WTC11 (cell line): ENCODE results near the gene BCO1.

ENCODE experiments used
- FOXP1 ChIP-seq: sonication (generic); formaldehyde crosslinking; IDR thresholded peaks from 2 replicates; pipeline ENCODE4 v1.8.0; 2022; ENCODE audit warnings: missing genetic modification reagents, mild to moderate bottlenecking, moderate library complexity, borderline replicate concordance
- SMAD3 ChIP-seq: sonication (generic); formaldehyde crosslinking; IDR thresholded peaks from 2 replicates; pipeline ENCODE4 v1.8.0; 2022; ENCODE audit warnings: missing genetic modification reagents, mild to moderate bottlenecking, borderline replicate concordance
- SOX15 ChIP-seq: fragments of 250-450 bp; sonication (Bioruptor Pico); IDR thresholded peaks from 2 replicates; pipeline ENCODE4 v1.9.0; 2021; ENCODE audit warnings: mild to moderate bottlenecking
- TP53 ChIP-seq: sonication (generic); formaldehyde crosslinking; IDR thresholded peaks from 2 replicates; pipeline ENCODE4 v1.8.1; 2023; ENCODE audit warnings: mild to moderate bottlenecking, missing genetic modification reagents
- ZBTB21 ChIP-seq: sonication (generic); formaldehyde crosslinking; IDR thresholded peaks from 2 replicates; pipeline ENCODE4 v1.8.1; 2023; ENCODE audit warnings: mild to moderate bottlenecking, missing genetic modification reagents, borderline replicate concordance
- TF ChIP-seq, protein P1 (sequence below): sonication (generic); formaldehyde crosslinking; IDR thresholded peaks from 2 replicates; pipeline ENCODE4 v1.8.1; 2023; ENCODE audit warnings: mild to moderate bottlenecking, missing genetic modification reagents, moderate library complexity
- TF ChIP-seq, protein P2 (sequence below): fragments of 200-600 bp; IDR thresholded peaks from 2 replicates; pipeline ENCODE4 v1.8.0; 2022; ENCODE audit warnings: antibody characterized with exemption
- TF ChIP-seq, protein P3 (sequence below): fragments of 250-450 bp; sonication (Bioruptor Pico); IDR thresholded peaks from 2 replicates; pipeline ENCODE4 v1.9.0; 2021; ENCODE audit warnings: mild to moderate bottlenecking
- TF ChIP-seq, protein P4 (sequence below): sonication (generic); formaldehyde crosslinking; IDR thresholded peaks from 2 replicates; pipeline ENCODE4 v1.8.1; 2023; ENCODE audit warnings: mild to moderate bottlenecking, moderate library complexity, missing genetic modification reagents
- TF ChIP-seq, protein P5 (sequence below): sonication (generic); formaldehyde crosslinking; IDR thresholded peaks from 2 replicates; pipeline ENCODE4 v1.8.1; 2023; ENCODE audit warnings: mild to moderate bottlenecking, missing genetic modification reagents, borderline replicate concordance

DNA sequence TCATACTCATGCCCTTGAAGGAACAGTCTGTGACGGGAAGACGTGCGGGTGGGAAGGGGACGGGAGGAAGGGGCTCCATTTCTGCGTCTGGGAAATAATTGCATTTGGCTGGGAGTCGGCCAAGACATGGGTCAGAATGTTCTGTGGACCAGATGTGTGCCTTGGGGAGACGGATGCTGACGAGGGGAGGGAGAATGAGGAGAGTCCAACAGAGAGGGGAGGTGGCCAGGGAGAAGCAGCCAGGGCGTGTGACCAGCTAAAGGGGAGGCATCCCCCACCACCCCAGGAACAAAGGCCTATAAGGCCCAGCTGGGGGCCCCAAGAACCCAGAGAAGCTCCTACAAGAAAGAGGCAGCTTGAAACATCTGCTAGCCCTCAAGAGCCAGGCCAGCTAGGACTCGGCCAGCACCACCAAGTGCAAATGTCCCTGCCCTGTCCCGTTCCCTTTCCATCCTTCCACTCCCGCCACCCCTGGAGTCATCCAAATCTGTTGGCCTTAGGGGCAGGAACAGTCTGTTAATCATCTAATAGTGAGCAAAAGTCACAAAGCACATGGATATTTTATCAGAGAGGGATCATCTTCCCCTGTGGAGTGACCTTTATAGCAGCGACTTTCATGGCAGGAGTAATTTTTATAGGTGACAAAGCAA is 42.5 kb upstream of the BCO1 start:
- TF ChIP-seq FOXP1 (CRISPR knock-in tag) = no peak
- TF ChIP-seq, protein P1, sequence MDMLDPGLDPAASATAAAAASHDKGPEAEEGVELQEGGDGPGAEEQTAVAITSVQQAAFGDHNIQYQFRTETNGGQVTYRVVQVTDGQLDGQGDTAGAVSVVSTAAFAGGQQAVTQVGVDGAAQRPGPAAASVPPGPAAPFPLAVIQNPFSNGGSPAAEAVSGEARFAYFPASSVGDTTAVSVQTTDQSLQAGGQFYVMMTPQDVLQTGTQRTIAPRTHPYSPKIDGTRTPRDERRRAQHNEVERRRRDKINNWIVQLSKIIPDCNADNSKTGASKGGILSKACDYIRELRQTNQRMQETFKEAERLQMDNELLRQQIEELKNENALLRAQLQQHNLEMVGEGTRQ (CRISPR knock-in tag) = no peak
- TF ChIP-seq TP53 (CRISPR knock-in tag) = no peak
- TF ChIP-seq, protein P2, sequence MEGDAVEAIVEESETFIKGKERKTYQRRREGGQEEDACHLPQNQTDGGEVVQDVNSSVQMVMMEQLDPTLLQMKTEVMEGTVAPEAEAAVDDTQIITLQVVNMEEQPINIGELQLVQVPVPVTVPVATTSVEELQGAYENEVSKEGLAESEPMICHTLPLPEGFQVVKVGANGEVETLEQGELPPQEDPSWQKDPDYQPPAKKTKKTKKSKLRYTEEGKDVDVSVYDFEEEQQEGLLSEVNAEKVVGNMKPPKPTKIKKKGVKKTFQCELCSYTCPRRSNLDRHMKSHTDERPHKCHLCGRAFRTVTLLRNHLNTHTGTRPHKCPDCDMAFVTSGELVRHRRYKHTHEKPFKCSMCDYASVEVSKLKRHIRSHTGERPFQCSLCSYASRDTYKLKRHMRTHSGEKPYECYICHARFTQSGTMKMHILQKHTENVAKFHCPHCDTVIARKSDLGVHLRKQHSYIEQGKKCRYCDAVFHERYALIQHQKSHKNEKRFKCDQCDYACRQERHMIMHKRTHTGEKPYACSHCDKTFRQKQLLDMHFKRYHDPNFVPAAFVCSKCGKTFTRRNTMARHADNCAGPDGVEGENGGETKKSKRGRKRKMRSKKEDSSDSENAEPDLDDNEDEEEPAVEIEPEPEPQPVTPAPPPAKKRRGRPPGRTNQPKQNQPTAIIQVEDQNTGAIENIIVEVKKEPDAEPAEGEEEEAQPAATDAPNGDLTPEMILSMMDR = no peak
- no peak for TF ChIP-seq SOX15 (CRISPR knock-in tag)
- no peak for TF ChIP-seq ZBTB21 (CRISPR knock-in tag)
- TF ChIP-seq, protein P3, sequence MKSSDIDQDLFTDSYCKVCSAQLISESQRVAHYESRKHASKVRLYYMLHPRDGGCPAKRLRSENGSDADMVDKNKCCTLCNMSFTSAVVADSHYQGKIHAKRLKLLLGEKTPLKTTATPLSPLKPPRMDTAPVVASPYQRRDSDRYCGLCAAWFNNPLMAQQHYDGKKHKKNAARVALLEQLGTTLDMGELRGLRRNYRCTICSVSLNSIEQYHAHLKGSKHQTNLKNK = no peak
- TF ChIP-seq, protein P4, sequence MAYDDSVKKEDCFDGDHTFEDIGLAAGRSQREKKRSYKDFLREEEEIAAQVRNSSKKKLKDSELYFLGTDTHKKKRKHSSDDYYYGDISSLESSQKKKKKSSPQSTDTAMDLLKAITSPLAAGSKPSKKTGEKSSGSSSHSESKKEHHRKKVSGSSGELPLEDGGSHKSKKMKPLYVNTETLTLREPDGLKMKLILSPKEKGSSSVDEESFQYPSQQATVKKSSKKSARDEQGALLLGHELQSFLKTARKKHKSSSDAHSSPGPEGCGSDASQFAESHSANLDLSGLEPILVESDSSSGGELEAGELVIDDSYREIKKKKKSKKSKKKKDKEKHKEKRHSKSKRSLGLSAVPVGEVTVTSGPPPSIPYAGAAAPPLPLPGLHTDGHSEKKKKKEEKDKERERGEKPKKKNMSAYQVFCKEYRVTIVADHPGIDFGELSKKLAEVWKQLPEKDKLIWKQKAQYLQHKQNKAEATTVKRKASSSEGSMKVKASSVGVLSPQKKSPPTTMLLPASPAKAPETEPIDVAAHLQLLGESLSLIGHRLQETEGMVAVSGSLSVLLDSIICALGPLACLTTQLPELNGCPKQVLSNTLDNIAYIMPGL (CRISPR knock-in tag) = no peak
- no peak for TF ChIP-seq SMAD3 (CRISPR knock-in tag)
- TF ChIP-seq, protein P5, sequence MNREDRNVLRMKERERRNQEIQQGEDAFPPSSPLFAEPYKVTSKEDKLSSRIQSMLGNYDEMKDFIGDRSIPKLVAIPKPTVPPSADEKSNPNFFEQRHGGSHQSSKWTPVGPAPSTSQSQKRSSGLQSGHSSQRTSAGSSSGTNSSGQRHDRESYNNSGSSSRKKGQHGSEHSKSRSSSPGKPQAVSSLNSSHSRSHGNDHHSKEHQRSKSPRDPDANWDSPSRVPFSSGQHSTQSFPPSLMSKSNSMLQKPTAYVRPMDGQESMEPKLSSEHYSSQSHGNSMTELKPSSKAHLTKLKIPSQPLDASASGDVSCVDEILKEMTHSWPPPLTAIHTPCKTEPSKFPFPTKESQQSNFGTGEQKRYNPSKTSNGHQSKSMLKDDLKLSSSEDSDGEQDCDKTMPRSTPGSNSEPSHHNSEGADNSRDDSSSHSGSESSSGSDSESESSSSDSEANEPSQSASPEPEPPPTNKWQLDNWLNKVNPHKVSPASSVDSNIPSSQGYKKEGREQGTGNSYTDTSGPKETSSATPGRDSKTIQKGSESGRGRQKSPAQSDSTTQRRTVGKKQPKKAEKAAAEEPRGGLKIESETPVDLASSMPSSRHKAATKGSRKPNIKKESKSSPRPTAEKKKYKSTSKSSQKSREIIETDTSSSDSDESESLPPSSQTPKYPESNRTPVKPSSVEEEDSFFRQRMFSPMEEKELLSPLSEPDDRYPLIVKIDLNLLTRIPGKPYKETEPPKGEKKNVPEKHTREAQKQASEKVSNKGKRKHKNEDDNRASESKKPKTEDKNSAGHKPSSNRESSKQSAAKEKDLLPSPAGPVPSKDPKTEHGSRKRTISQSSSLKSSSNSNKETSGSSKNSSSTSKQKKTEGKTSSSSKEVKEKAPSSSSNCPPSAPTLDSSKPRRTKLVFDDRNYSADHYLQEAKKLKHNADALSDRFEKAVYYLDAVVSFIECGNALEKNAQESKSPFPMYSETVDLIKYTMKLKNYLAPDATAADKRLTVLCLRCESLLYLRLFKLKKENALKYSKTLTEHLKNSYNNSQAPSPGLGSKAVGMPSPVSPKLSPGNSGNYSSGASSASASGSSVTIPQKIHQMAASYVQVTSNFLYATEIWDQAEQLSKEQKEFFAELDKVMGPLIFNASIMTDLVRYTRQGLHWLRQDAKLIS (CRISPR knock-in tag) = no peak
